ENCODE results near the gene LRRC4B. TPM values are rescaled to one million over a fixed set of nuclear protein-coding genes. Genes with fewer than 3 reads are reported as not detected.

The LRRC4B gene
- total and polyA plus RNA-seq, 2 experiments from 2014 or later, result 5.8 to 56.4 TPM

DNA sequence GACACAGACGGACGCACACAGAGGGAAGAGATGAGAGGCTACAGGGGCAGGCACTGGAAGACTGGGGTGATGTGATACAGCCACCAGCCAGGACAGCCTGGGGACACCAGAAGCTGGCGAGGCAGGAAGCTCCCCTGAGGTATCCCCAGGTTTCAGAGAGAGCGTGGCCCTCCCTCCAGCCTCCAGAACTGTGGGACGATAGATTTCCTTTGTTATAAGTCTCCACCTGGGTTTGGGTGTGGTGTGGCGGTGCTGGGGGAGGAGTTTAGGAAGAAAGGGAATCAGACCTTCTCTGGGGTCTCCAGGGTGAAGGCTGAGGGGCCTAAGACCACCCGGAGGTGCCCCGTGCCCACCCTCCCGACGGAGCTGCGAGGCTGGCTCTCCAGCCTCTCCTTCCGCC is 51.8 kb downstream of the LRRC4B start:
- peaks cover 17% of the 10 kb centered on the region for H3K4me1 ChIP-seq (ENCODE audit: low read depth)
- H3K36me3 ChIP-seq, result peaks cover 7% of the 10 kb centered on the region
- no peak overlapping the region for H3K4me3 ChIP-seq
- DNase-seq (ENCODE audit: low read depth in 1 of 2, low spot score in 1 of 2), result no peak
- TF ChIP-seq, protein P1, sequence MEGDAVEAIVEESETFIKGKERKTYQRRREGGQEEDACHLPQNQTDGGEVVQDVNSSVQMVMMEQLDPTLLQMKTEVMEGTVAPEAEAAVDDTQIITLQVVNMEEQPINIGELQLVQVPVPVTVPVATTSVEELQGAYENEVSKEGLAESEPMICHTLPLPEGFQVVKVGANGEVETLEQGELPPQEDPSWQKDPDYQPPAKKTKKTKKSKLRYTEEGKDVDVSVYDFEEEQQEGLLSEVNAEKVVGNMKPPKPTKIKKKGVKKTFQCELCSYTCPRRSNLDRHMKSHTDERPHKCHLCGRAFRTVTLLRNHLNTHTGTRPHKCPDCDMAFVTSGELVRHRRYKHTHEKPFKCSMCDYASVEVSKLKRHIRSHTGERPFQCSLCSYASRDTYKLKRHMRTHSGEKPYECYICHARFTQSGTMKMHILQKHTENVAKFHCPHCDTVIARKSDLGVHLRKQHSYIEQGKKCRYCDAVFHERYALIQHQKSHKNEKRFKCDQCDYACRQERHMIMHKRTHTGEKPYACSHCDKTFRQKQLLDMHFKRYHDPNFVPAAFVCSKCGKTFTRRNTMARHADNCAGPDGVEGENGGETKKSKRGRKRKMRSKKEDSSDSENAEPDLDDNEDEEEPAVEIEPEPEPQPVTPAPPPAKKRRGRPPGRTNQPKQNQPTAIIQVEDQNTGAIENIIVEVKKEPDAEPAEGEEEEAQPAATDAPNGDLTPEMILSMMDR (IDR thresholded peaks at IDR 0.05; ENCODE audit: low read depth, low read length), result no peak
- no peaks in the 10 kb centered on the region for H3K9me3 ChIP-seq (ENCODE audit: low read depth)
- H3K27me3 ChIP-seq, result no peaks in the 10 kb centered on the region
- no peak overlapping the region for H3K27ac ChIP-seq

DNA sequence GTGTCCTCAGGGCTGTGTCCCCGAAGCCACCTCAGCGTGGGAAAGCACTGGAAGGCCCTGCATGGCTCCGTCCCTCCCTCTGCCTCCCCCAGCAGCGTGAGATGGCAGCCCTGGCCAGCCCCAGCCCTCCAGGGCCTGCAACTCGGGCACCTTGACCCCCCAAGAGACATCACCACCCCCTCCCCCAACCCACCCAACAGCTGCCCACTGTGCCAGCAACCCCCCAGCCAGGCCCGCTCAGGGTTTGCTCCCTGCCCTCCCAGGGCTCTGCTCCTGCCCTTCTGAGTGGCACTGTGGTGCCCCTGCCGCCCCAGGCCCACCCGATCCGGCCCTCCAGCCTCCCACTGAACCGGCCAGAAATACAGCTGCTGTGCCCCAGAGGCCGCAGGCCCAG is 53.1 kb downstream of the LRRC4B start:
- no peak overlapping the region for H3K4me3 ChIP-seq
- H3K4me1 ChIP-seq (ENCODE audit: low read depth), result peaks cover 21% of the 10 kb centered on the region
- no peak for DNase-seq (ENCODE audit: low read depth in 1 of 2, low spot score in 1 of 2)
- no peaks in the 10 kb centered on the region for H3K27me3 ChIP-seq
- H3K27ac ChIP-seq, result peak overlapping the region; percentile 68
- TF ChIP-seq, protein P1 (IDR thresholded peaks at IDR 0.05; ENCODE audit: low read depth, low read length), result no peak
- H3K9me3 ChIP-seq (ENCODE audit: low read depth), result no peaks in the 10 kb centered on the region
- peaks cover 7% of the 10 kb centered on the region for H3K36me3 ChIP-seq

DNA sequence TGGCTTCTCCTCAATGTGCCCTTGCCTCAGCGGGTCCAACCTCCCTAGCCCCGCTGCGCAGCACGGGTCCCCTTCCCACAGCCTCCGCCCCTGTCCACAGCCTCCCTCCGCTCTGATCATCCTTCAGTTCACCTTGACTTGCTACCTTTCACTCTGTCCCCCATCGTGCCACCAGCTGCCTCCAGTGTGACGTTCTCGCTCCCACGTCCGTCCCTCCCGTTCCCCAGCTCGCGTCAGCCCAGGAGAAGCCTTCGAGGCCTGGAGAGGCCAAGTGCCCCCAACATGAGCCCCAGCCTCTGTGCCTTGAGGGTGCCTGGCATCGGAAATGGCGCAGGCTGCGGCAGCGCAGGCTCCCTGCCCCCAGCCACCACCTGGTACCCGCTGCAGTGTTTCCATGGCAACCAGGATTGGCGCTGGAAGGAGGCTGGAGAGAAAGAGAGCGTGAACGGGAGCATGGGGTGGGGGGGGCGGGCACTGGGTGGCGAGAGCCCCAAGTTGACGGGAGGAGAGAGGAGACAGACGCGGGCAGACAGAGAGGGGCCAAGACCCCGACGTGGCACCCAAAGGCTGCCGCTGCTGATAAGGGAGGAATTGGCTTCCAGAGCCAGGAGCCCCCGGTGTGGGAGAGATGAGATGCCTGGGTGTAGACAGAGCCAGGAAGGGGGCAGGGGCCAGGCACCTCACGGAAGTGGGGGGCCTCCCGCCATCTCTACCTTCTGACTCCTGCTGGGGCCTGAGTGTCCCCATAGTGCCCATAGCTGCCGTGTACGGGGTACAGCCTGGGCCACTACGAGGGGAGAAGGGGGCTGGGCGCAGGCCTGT is 53.7 kb downstream of the LRRC4B start:
- Histone ChIP-seq H3K27me3 (no peaks in the 10 kb centered on the region), H3K27ac (peak overlapping the region; percentile 68), H3K4me1 (ENCODE audit: low read depth) (peaks cover 24% of the 10 kb centered on the region), H3K4me3 (no peak overlapping the region), H3K36me3 (peaks cover 7% of the 10 kb centered on the region), H3K9me3 (ENCODE audit: low read depth) (no peaks in the 10 kb centered on the region)
- TF ChIP-seq, protein P1 (IDR thresholded peaks at IDR 0.05; ENCODE audit: low read depth, low read length), result no peak
- DNase-seq (ENCODE audit: low read depth in 1 of 2, low spot score in 1 of 2), result peak in 1 of 2 donors; percentile 28

DNA sequence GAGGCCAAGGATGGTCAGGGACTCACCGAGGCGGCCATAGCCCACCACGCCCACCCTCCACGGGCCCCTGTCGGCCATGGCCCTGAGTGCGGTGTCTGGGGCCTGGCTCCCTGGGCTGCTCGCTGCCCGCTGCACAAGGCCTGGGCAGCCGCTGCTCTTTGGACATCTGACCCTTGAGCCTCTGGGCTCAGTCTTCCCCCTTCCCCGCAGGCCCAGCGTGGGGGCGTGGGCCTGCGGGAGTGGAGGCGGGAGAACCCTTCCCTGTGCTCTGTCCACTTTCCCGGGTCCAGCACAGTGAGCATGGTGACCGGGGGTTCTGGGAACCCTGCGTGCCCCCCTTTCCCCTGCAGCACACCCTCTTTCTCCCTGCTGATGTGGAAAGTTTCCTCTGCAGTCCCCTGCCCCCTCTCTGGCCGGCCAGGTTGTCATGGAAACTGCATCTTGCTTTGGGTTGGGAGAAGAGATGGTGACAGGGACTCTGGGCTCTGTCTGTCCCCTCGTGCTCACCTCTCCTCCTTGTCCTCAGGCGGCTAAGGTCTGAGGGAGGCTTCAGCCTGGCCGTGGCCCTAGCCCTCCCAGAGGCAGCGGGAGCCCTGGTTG is 54.4 kb downstream of the LRRC4B start, which contains the start of gene ASPDH:
TSS of gene ASPDH (minus strand) at position 168 of the 600 bp plus-strand sequence. CDS start at position 78, 90 bp downstream.
- TF ChIP-seq, protein P1 (IDR thresholded peaks at IDR 0.05; ENCODE audit: low read depth, low read length), result no peak
- Histone ChIP-seq H3K4me3 (no peak within 1 kb of the TSS), H3K36me3 (peaks cover 3% of the 10 kb centered on the region), H3K27me3 (no peaks in the 10 kb centered on the region), H3K9me3 (ENCODE audit: low read depth) (no peaks in the 10 kb centered on the region), H3K27ac (peak within 1 kb of the TSS; percentile 72), H3K4me1 (ENCODE audit: low read depth) (peaks cover 31% of the 10 kb centered on the region)
- DNase-seq (ENCODE audit: low read depth in 1 of 2, low spot score in 1 of 2), result no peak

DNA sequence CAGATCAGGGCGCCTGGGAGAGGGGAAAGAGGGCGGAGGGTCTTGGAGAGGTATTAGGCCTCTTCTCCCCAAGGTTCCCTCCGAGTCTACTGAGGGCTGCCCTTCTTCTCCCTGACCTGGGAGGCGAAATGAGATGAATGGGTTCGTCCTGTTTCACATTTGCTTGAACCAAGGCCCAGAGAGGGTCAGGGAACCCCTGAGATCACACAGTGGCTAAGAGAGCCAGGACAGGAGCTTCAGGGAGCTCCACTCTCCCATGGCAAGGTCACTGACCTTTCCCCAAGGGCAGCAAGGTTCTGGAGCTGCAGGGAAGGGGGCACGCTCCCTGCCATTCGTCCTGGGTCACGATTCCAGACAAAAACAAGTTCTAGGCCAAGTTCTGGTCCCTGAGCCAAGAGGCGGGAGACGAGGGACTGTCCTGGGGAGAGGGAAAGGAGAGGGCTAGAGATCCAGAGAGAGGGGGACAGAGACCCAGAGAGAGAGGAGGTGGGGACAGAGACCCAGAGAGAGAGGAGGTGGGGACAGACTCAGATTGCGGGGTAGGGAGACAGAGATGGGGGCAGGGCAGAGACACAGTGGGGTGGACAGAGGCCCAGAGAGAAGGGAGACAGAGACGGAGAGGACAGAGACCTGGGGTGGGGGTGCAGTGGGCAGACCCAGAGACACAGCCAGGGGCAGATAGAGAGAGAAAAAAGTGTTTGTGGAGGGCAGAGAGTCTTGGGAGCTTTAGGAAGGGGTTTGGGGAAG is 55.1 kb downstream of the LRRC4B start:
- Histone ChIP-seq H3K9me3 (ENCODE audit: low read depth) (no peaks in the 10 kb centered on the region), H3K27ac (peak overlapping the region; percentile 72), H3K4me1 (ENCODE audit: low read depth) (peaks cover 33% of the 10 kb centered on the region), H3K27me3 (no peaks in the 10 kb centered on the region), H3K36me3 (peaks cover 2% of the 10 kb centered on the region), H3K4me3 (no peak overlapping the region)
- TF ChIP-seq, protein P1 (IDR thresholded peaks at IDR 0.05; ENCODE audit: low read depth, low read length), result no peak
- no peak for DNase-seq (ENCODE audit: low read depth in 1 of 2, low spot score in 1 of 2)

Measured in cardiac muscle cell (in vitro differentiated cells and primary cell).